Stromal cell of bone marrow (primary cell): Measurements from ENCODE around the gene MPI.
"Not testable (repeated sequence)": the region's sequence is repeated elsewhere in the genome, so short reads cannot be mapped to it uniquely, and the experiment has no call there.

Source experiments
- DNase-seq: peaks from one replicate; pipeline ENCODE4 v3.0.0-alpha.2; 2012; ENCODE audit warnings: low read depth

MPI gene

DNA sequence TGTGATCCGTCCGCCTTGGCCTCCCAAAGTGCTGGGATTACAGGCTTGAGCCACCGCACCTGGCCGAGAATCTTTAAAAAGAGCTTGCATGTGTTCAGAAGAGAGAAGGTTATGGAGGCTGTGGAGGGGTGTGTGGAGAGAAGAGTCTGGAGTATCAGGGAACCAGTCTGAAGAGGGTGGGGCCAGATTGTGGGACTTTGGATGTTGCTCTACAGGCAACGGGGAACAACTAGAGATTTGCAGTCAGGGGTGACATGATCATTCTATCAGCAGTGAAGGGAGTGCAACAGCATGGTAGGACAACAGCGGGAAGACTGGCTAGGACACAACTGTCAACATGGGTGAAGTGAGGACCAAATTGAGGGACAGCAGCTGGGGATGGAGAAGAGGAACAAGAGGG lies 25.5 kb upstream of the MPI start:
- DNase-seq: no peak

DNA sequence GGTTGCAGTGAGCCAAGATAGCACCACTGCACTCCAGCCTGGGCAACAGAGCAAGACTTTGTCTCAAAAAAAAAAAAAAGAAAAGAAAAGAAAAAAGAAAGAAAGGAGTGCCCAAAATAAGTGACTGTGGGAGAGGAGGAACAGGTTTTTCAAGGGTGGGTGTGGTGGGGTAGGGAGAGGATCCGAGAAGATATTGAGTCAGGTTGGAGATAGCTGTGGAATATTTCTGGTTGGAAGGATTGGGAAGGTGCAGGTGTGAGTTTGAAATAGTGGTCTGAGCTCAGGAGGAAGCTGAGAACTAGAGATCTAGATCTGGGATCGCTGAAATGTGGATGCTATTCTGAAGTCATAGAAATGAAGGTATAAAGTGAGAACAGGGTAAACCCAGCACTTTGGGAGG lies 24.5 kb upstream of the MPI start:
- DNase-seq: no peak

DNA sequence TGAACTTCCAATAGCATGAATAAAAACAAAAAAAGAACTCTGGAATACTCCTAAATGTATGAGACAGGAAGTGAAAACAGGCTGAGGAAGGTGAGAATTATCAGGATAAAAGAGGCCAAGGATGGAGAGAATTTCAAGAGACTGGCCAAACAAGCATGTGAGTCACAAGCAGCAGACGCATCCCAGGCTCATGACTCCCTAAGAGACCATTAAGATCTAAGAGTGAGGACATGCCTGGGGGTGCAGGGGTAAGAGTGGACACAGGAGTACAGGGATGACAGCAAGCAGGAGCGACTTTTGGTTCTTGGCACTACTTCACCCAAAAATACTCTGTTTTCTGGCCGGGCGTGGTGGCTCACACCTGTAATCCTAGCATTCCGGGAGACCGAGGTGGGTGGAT lies 23.8 kb upstream of the MPI start:
- peak; percentile 45 for DNase-seq

DNA sequence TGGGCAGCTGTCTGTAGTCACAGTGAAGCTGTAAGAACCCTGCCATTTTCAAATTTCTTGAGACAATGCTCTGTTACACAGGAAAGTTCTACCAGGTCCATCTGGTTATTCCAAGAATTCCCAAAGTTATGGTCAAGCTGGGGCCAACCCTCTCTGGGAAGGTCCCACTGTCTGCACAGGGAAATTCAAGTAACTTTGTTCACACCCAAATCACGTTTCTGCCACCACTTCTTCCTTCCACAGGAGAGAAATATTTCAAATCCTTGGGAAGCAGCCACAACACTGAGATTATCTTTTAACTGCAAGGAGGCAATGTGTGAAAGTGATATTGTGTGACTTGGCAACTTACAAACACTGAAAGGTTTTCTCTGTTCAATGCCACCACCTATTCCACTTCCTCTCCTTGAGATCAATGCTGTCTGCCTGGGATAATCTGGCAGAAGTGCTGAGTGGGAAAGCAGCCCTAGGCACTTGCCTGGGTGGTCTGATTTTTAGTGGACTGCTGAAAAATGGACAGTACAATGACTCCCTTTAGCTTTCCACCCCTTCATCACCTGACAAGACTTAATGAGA lies 22.3 kb upstream of the MPI start:
- DNase-seq: no peak

DNA sequence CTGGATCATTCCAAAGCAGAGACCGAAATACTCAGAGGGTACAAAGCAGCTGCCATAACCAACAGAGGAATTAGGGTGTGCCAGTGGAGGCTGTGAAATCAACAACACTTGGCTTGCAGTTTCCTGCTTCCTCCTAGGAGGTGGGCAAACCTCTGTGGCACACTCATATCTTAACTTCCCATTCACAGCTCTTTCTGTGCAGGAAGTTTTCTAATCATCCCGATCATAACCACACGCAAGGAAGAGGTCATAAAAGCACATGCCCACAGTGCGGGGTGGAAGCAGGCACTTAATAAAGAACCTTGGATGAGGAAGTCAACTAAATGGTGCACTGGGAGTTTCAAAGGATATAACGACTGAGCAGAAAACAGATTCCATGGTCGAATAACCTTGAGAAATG lies 21.8 kb upstream of the MPI start:
- DNase-seq: no peak

DNA sequence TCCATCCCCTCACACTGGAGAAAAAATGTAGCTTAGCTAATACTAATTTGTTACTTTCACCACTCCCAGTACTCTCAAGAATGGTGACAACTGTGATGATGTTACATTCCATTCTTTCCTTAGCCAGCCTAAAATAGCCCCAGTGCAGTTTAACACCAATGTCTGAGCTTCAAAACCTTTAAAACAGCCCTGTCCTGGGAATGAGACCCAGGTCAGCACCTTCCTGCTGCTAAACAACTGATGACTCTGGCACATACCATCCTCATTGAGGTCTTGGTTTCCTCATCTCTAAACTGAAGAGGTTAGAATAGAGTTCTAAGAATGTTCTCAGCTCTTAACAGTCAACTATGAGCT lies 20.5 kb upstream of the MPI start:
- no peak for DNase-seq

DNA sequence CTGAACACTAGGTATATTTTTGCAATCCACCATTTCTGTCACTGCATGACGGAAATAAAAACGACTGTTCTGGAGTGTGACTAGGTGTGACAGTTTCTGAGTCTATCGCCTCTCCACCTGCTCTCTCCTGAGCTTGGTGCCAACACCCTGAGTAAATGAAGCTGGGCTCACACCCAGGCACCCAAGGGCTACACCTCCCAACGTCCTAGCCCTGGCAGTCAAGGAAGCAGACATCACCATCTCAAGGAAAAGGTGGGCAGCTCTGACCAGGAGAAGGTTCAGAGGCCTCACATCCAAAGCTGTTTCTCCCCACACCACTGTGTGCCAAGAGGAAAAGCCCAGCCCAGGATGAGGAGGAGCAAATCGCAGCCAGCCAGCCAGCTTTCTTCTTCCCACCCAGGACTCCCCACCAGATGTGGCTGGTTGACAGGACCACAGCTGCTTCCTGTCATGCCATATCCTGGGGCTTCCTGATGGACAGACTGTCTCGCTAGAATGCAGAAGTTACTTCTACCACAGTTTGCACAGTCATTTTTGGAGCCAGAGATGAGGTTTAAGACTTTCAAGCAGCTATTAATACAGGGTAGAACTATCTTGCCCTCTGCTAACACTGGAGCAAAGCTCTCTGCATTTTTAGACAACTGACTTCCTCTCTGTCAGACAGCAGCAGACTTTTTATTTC lies 20.0 kb upstream of the MPI start:
- DNase-seq: no peak

DNA sequence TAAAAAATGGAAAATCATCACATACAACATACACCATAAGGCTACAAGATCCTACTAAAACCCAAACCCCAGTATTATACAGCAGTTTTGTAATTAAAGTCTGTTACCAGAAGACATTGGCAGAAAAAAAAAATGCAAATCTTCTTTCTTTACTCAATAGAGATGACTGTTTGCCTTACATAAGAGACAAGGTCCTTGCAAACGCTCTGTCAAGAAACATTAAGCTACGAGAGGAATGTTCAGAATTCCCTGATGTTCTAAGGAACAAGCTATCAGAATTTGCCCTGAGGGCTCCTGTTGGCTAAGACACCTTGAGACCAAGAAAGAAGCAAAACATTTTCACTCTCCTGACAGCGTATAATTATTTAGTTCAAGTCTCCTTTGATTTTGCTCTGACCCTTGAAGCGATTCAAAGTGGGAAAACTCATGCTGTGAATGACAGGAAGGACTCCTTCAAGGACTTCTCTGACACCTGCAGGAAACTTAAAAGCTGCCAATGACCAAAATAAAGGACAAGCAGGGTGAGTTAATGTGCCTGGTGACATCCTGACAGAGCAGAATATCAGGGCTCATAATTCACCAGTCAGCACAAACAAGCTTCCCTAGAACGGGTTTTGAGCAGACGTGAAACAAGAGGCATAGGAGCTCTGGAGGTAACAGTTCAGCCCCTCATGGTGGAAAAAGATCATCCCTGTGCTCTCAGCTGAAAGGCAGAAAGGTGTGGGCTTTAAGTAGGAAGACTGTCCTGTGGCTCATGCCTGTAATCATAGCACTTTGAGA lies 19.2 kb upstream of the MPI start:
- DNase-seq: no peak

DNA sequence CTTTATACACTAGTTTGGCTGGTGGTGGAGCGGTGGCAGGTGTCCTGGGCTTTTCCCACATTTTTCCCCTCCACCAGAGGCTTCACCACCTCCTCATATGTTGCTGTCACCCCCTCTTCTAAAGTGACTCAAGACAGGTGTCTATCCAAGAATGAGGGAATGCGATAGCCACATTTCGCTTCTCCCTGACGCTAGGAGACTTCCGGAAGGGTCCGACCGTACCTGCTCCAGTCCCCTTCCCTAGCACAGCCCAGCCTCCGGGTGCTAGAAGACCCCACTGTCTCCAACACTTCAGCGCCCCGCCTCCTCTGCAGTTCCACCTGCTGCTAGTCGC lies 17.2 kb upstream of the MPI start:
- DNase-seq: no peak

DNA sequence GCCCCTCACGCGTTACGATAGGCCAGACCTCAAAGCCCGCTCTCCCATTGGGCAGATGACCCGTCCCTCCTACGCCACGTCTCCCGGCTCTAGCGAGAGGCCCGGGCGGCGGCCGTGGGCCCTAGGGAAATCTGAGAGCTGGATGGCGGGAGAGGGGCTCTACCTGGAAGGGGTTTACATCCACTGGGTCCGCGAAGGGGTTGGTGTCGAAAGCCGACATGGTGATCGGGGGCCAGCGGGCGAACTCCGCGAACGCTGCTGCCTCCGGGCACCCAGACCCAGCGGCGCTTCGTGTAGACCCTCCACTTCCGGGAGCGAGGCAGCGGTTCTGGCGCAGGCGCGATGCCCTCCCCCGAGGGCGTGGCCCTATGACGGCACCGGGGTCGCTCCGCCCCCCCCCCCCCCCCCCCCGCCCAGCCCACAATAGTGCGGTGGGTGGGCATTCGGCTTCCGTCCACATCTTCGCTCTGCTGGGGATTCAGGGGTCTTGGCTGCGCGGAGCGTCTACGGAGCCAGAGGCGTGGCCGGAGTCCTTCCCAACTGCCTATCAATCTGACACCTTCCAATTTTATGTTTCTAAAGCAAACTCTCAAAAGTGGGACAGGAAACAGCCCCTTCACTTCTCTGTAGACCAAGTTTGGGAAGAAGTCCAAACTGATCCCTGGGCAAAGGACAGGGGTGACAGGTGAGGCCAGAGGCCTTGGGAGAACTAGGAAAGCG lies 16.6 kb upstream of the MPI start, which contains the start of gene SCAMP2:
TSS of gene SCAMP2 (minus strand) at position 330 of the 720 bp plus-strand sequence. CDS start at position 220, 110 bp downstream.
- DNase-seq: peak; percentile 94

DNA sequence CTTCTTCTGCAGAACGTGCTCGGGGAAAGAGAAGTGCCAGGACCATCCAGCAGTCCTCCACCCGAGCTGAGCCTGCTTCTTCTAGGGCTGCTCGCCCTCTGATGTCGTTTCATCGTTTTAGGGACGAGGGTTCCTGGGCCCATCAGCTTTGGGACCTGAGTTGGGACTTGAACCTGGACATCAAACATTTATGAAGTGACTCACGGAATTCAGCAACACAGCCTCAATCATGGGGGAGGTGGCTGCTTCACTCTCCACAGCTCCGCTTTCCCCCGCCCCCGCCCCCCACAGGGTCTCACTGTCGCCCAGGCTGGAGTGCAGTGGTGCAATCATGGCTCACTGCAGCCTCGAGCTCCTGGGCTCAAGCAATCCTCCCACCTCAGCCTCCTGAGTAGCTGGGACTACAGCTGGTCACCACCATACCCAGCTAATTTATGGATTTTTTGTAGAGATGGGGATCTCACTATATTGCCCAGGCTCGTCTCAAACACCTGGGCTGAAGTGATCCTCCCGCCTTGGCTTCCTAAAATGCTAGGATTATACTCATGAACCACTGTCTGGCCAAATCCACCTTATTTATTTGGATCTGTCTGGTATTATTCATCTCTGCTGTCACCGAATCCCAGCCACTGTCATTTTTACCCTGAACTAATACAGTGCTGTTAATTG lies 16.0 kb upstream of the MPI start:
- no peak for DNase-seq

DNA sequence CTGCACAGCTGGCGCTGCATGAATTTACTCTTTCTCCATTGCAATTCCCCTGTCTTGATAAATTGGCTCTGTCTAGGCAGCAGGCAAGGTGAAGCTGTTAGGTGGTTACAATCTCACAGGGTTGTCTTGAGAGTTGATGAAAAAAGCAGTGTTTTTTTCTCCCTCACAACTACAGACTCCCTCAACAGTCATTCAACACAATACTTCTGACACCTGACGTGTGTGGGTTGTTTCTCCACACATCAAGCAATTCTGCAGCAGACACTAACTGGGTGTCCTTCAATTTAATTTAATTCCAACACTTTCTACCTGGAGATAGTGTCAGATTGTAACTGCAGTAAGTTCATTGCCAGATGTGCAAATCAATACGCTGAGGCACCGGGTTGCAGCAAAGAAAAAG lies 11.6 kb upstream of the MPI start:
- no peak for DNase-seq

DNA sequence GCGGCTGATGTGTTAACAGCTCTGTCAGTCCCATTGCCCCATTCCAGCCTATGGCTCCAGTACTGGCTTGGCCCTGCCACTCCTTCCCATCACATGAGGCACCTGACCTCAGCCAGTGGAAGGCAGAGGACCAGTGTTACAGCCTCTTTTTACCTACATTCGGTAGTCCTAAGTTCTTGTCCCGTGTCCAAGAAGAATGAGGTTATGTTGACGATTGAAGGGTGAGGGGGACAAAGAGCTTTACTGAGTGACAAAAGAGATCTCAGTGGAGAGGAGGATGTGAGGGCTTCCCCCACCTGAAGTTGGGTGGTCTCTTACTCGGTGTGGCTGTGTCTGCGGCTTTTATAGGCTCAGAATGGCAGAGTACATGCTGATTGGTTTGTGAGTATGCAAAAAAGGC lies 7.3 kb upstream of the MPI start:
- no peak for DNase-seq

DNA sequence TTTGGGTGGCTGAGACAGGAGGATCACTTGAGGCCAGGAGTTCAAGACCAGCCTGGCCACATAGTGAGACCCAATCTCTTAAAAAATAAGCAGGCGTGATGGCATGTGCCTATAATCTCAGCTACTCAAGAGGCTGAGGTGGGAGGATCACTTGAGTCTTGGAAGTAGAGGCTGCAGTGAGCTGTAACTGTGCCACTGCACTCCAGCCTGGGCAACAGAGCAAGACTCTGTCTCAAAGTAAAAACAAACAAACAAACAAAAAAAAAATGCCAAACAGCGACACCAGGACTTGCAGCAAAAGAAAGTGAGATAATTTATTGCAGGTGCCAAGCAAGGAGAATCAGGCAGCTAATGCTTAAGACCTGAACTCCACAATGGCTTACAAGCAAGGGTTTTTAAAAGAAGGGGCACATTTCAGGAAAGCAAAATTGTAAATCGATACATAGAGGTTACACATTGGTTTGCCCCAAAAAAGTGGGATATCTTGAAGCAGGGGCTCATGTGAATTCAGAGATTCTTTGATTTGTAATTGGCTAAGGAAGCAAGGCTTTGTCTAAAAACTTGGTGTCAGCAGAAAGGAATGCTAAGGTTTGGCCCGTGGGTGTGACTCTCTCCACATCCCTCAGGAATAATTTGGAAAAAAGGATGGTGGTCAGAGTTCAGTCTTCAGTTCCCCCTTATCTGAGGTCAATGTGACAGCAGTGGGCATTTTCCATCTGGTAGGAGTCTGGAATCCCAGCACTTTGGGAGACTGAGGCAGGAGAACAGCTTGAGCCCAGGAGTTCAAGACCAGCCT lies 5.2 kb upstream of the MPI start:
- DNase-seq: no peak

DNA sequence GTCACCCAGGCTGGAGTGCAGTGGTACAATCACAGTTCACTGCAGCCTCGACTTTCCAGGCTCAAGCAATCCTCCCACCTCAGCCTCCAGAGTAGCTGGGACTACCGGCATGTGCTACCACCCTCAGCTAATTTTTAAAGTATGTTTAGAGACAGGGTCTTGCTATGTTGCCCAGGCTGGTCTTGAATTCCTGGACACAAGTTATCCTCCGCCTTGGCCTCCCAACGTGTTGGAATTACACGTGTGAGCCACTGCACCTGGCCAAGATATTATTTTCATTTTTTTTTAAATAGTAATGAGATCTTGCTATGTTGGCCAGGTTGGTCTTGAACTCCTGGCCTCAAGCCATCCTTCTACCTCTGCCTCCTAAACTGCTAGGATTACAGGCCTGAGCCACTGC lies 4.4 kb upstream of the MPI start:
- no peak for DNase-seq

DNA sequence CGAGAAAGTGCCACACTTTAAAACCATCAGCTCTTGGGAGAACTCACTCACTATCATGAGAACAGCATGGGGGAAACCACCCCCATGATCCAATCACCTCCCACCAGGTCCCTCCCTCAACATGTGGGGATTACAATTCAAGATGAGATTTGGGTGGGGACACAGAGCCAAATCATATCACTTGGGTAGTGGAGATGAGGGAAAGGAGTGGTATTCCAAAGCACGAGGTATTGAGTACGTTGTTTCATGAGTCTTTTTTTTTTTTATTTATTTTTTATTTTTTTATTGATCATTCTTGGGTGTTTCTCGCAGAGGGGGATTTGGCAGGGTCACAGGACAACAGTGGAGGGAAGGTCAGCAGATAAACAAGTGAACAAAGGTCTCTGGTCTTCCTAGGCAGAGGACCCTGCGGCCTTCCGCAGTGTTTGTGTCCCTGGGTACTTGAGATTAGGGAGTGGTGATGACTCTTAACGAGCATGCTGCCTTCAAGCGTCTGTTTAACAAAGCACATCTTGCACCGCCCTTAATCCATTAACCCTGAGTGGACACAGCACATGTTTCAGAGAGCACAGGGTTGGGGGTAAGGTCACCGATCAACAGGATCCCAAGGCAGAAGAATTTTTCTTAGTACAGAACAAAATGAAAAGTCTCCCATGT lies 2.2 kb upstream of the MPI start:
- DNase-seq: not testable (repeated sequence)

DNA sequence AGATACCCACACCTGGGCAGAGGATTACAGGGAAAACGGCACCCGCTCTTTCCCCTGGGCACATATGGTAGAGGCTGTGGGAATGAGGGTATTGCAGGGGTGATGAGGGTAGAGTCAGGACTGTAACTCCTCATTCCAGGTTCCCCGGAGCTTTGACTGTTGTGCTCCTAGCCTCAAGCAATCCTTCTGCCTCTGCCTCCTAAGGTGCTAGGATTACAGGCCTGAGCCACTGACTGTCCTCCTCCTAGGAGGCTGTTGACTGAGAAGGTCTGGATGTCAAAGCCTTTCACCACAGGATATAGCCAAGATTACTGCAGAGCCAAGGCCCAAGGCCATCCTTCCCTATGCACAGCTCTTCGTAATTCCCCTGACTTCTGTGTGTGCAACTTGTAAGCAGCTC lies 1.1 kb upstream of the MPI start:
- no peak for DNase-seq

DNA sequence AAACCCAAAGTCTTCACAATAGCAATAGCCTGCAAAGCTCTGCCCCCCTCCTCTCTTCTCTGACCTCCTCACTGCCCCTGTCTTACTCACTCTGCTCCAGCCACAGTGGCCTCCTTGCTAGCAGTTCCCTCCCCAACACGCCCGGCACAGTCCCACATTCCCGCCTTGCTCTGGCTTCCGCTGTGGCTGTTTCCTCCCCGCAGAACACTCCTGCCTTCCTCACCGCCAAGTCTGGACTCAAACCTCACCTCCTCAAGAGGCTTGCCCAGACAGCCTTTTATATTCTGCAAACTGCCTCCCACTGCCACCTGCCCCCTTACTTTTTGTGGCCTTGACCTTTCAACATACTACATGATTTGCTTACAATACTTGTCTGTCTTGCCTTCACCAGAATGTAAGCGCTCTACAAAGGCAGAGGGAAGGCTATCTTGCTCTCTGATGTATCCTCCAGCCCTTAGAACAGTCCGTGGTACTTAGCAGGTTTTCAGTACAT lies 406 bp upstream of the MPI start:
- no peak for DNase-seq

DNA sequence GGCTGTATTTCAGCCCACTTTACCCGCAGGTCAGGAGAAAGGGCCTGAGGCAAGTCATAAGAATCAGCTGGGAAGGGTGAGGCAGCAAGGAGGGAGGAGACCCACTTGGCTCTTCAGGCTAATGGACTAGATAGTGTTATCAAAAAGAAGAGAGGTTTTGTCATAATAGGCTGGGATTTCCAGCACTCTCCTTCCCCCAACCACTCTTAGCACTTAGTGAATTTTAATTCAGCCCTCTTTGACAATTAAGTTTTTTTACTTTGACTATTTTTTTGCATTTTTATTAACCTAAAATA lies 771 bp downstream of the MPI start:
- no peak for DNase-seq

DNA sequence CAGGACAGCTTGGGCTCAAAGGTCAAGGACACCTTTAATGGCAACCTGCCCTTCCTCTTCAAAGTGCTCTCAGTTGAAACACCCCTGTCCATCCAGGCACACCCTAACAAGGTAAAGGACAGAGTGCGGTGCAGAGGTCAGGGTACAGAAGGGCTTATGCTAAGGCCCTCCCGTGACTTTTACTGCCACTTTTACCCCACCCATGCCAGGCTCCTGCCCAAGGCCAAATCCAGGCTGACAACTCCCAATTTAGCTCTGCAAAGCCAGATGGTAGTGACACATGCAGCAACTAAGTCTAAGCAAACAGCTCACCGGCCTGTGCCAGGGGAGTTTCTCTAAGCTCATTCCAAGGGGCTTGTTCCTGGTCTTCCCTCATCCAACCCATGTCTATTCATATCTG lies 1.6 kb downstream of the MPI start:
- no peak for DNase-seq

DNA sequence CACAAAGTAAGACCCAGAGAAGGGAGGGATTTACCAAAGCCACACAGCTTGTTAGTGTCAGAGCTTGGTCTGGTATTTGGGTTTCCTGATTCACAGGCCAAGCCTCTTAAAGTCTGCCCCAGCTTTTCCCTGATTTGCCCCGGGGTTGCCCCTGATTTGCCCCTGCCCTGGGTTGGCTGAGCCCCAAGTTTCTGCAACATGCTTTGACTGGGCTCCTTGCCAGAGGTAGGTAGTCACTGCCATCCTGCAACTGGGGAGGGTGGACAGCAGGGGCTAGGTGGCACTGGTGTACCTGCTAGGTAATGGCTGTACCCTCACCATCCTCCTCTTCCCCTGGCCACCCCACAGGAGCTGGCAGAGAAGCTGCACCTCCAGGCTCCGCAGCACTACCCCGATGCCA lies 2.5 kb downstream of the MPI start:
- DNase-seq: no peak
